Measurements from ENCODE around the gene MOK. TPM values are rescaled to one million over a fixed set of nuclear protein-coding genes. Genes with fewer than 3 reads are reported as not detected.
A peak's percentile ranks its signal among the peaks of the same experiment; 100 is the strongest.

Gene MOK
- total and polyA plus RNA-seq, 2 donors (not counting 1 experiment from before 2014, with no cell fraction given), result 4.3 to 4.7 TPM

DNA sequence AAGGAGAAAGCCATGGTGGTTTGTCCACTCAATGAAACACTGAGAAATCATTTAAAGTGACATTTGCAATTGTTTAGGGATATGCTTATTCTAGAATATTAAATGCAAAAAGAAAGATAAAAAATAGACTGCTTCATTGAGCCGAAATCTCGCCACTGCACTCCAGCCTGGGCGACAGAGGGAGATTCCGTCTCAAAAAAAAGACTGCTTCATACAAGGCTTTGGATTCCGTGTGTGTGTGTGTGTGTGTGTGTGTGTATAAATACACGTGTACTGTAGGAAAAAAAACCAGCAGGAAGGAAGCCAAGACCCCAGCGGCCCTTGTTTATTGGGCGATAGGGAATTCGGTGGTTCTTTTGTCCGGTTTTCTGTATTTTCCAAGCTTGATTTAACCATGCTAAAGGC, 11.4 kb upstream of the MOK start:
- DNase-seq (ENCODE audit: low read depth in 2 of 2), result peak; percentile 79 to 81
- no peak for TF ChIP-seq EZH2 (IDR thresholded peaks at IDR 0.05; ENCODE audit: low read length, missing control alignments)
- TF ChIP-seq, protein P1, sequence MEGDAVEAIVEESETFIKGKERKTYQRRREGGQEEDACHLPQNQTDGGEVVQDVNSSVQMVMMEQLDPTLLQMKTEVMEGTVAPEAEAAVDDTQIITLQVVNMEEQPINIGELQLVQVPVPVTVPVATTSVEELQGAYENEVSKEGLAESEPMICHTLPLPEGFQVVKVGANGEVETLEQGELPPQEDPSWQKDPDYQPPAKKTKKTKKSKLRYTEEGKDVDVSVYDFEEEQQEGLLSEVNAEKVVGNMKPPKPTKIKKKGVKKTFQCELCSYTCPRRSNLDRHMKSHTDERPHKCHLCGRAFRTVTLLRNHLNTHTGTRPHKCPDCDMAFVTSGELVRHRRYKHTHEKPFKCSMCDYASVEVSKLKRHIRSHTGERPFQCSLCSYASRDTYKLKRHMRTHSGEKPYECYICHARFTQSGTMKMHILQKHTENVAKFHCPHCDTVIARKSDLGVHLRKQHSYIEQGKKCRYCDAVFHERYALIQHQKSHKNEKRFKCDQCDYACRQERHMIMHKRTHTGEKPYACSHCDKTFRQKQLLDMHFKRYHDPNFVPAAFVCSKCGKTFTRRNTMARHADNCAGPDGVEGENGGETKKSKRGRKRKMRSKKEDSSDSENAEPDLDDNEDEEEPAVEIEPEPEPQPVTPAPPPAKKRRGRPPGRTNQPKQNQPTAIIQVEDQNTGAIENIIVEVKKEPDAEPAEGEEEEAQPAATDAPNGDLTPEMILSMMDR (conservative IDR thresholded peaks at IDR 0.05 in 1 of 2, IDR thresholded peaks at IDR 0.05 in 1 of 2; ENCODE audit: low read depth in 1 of 2, low read length in 2 of 2), result no peak
- H3K27ac ChIP-seq (ENCODE audit: insufficient read depth, low read length), result peak overlapping the region; percentile 69
- H3K79me2 ChIP-seq (ENCODE audit: control insufficient read depth, insufficient read depth, low read length), result peaks cover 4% of the 10 kb centered on the region
- H2AFZ ChIP-seq (ENCODE audit: low read length), result peak overlapping the region; percentile 84
- H3K27me3 ChIP-seq (ENCODE audit: control insufficient read depth, insufficient read depth, low read length), result no peaks in the 10 kb centered on the region
- peak overlapping the region; percentile 99 for H3K4me2 ChIP-seq (ENCODE audit: extremely low read depth, insufficient read depth, low read length)
- H3K4me1 ChIP-seq (ENCODE audit: control insufficient read depth, extremely low read depth, insufficient read depth, low read length), result peaks cover 9% of the 10 kb centered on the region
- H3K4me3 ChIP-seq (replicated peaks in 1 of 4; ENCODE audit: control extremely low read depth in 1 of 4, insufficient read depth in 1 of 4, low read depth in 3 of 4, low read length in 4 of 4), result peak overlapping the region; percentile 47 to 65 (median 57)
- no peaks in the 10 kb centered on the region for H4K20me1 ChIP-seq (ENCODE audit: control insufficient read depth, extremely low read depth, insufficient read depth, low read length)
- no peaks in the 10 kb centered on the region for H3K36me3 ChIP-seq (ENCODE audit: control insufficient read depth, insufficient read depth, low read length)
- no peaks in the 10 kb centered on the region for H3K9me3 ChIP-seq (ENCODE audit: control insufficient read depth, insufficient read depth, low read depth, low read length)
- no peak overlapping the region for H3K9ac ChIP-seq (ENCODE audit: insufficient read depth, low read length)

DNA sequence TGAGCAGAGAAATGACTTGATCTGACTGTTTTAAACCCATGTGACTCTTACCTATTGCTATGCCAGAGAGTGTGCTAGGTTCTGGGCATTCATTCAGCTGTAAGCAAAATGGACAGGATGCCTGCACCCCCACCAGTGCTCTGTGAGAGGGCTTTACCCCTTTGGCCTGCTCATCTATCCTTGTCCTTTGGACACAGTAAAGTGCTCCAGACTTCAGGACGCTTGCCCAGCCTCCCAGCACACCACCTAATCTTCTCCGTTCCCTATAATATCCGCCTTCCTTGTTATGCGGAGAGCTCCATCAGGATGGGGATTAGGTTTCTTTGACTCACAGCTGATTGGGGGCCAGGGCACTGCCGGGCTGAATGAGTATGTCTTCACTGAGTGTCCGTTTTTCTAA, 10.2 kb upstream of the MOK start:
- TF ChIP-seq EZH2 (IDR thresholded peaks at IDR 0.05; ENCODE audit: low read length, missing control alignments), result no peak
- TF ChIP-seq, protein P1 (conservative IDR thresholded peaks at IDR 0.05 in 1 of 2, IDR thresholded peaks at IDR 0.05 in 1 of 2; ENCODE audit: low read depth in 1 of 2, low read length in 2 of 2), result no peak
- Histone ChIP-seq H2AFZ (ENCODE audit: low read length) (no peak overlapping the region), H3K36me3 (ENCODE audit: control insufficient read depth, insufficient read depth, low read length) (no peaks in the 10 kb centered on the region), H3K27me3 (ENCODE audit: control insufficient read depth, insufficient read depth, low read length) (no peaks in the 10 kb centered on the region), H3K9me3 (ENCODE audit: control insufficient read depth, insufficient read depth, low read depth, low read length) (no peaks in the 10 kb centered on the region), H3K4me1 (ENCODE audit: control insufficient read depth, extremely low read depth, insufficient read depth, low read length) (peaks cover 9% of the 10 kb centered on the region), H3K9ac (ENCODE audit: insufficient read depth, low read length) (no peak overlapping the region), H3K4me2 (ENCODE audit: extremely low read depth, insufficient read depth, low read length) (no peak overlapping the region), H3K79me2 (ENCODE audit: control insufficient read depth, insufficient read depth, low read length) (no peaks in the 10 kb centered on the region), H4K20me1 (ENCODE audit: control insufficient read depth, extremely low read depth, insufficient read depth, low read length) (no peaks in the 10 kb centered on the region), H3K4me3 (replicated peaks in 1 of 4; ENCODE audit: control extremely low read depth in 1 of 4, insufficient read depth in 1 of 4, low read depth in 3 of 4, low read length in 4 of 4) (no peak overlapping the region), H3K27ac (ENCODE audit: insufficient read depth, low read length) (no peak overlapping the region)
- DNase-seq (ENCODE audit: low read depth in 2 of 2), result peak in 1 of 2 donors; percentile 44

DNA sequence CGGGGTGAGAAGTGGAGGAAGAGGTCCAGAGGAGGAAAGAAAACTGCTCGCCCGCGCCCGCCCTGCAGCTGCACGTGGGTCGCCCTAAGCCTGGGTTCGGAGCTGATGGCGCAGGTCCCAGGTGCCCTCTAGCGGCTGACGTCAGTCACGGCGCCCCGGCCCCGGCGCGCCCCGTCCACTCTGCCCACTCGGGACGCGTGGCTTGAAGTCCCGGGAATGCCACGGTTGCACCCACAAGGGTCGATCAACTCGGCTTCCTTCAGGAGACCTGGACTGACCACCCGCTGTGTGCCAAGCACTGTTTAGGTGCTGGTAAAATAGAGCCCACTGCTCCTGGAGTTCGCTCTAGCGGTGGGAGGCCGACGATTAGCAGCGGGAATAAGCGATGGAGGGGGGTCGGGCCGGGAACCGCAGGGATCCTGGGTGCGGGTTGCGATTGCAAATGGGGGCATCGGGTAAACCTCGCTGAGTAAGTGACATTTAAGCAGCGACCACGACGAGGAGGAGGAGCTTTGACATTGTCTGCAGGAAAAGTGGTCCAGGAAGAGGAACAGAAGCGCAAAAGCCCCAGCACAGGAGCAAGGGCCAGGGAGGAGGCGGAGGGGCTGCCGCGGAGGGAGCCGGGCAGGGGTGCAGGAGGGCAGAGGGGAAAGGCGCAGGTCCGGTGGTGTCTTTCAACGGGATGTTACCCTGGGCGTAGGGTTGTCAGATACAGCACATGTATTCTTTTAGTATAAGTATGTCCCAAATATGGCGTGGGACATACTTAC, 9.5 kb upstream of the MOK start:
- Histone ChIP-seq H4K20me1 (ENCODE audit: control insufficient read depth, extremely low read depth, insufficient read depth, low read length) (no peaks in the 10 kb centered on the region), H3K4me3 (replicated peaks in 1 of 4; ENCODE audit: control extremely low read depth in 1 of 4, insufficient read depth in 1 of 4, low read depth in 3 of 4, low read length in 4 of 4) (peak overlapping the region; percentile 49 to 71 (median 58)), H3K27ac (ENCODE audit: insufficient read depth, low read length) (no peak overlapping the region), H3K36me3 (ENCODE audit: control insufficient read depth, insufficient read depth, low read length) (no peaks in the 10 kb centered on the region), H3K9ac (ENCODE audit: insufficient read depth, low read length) (no peak overlapping the region), H3K27me3 (ENCODE audit: control insufficient read depth, insufficient read depth, low read length) (no peaks in the 10 kb centered on the region), H3K4me1 (ENCODE audit: control insufficient read depth, extremely low read depth, insufficient read depth, low read length) (peaks cover 9% of the 10 kb centered on the region), H3K79me2 (ENCODE audit: control insufficient read depth, insufficient read depth, low read length) (no peaks in the 10 kb centered on the region), H3K9me3 (ENCODE audit: control insufficient read depth, insufficient read depth, low read depth, low read length) (no peaks in the 10 kb centered on the region), H2AFZ (ENCODE audit: low read length) (peak overlapping the region; percentile 77), H3K4me2 (ENCODE audit: extremely low read depth, insufficient read depth, low read length) (peak overlapping the region; percentile 89)
- no peak for TF ChIP-seq EZH2 (IDR thresholded peaks at IDR 0.05; ENCODE audit: low read length, missing control alignments)
- TF ChIP-seq, protein P1 (conservative IDR thresholded peaks at IDR 0.05 in 1 of 2, IDR thresholded peaks at IDR 0.05 in 1 of 2; ENCODE audit: low read depth in 1 of 2, low read length in 2 of 2), result peak; percentile 69 to 82
- DNase-seq (ENCODE audit: low read depth in 2 of 2), result peak; percentile 75 to 82
